Hepatocyte (in vitro differentiated cells): ENCODE measurements around the gene MRC1.

ENCODE experiments used
- EZH2 ChIP-seq: fragments of 200-600 bp; sonication (generic); IDR thresholded peaks from 2 replicates; pipeline ENCODE4 v1.6.1; 2016; ENCODE audit warnings: antibody characterized with exemption, mild to moderate bottlenecking, borderline replicate concordance
- EZH2phosphoT487 ChIP-seq: fragments of 200-600 bp; sonication (generic); IDR thresholded peaks from one replicate; pipeline ENCODE4 v1.6.1; 2018; ENCODE audit warnings: antibody characterized with exemption, mild to moderate bottlenecking, low read depth, moderate library complexity; ENCODE audit not compliant: unreplicated experiment, severe bottlenecking
- TF ChIP-seq, protein P1 (sequence below): fragments of 200-600 bp; sonication (generic); IDR thresholded peaks from 2 replicates; pipeline ENCODE4 v1.5.1; 2016; ENCODE audit warnings: antibody characterized with exemption, mild to moderate bottlenecking; ENCODE audit not compliant: poor library complexity

DNA sequence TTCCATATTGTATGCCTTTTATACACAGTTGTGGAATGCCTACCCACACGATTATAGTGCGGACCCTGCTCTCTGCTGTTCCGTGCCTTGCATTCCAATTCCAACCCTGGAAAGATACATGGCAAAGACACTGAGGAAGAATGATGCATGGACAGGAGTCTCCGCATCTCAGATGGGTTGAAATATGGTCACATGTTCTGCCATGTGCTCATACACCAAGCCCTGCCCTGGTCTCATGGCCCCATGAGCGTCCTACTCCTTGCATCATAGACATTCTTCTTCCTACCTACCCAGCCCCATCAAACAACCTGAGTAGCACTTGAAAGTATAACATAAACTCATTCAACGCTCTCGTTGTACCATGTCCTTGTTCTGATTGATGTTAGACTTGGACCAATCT is 148.9 kb downstream of the MRC1 start:
- TF ChIP-seq, protein P1, sequence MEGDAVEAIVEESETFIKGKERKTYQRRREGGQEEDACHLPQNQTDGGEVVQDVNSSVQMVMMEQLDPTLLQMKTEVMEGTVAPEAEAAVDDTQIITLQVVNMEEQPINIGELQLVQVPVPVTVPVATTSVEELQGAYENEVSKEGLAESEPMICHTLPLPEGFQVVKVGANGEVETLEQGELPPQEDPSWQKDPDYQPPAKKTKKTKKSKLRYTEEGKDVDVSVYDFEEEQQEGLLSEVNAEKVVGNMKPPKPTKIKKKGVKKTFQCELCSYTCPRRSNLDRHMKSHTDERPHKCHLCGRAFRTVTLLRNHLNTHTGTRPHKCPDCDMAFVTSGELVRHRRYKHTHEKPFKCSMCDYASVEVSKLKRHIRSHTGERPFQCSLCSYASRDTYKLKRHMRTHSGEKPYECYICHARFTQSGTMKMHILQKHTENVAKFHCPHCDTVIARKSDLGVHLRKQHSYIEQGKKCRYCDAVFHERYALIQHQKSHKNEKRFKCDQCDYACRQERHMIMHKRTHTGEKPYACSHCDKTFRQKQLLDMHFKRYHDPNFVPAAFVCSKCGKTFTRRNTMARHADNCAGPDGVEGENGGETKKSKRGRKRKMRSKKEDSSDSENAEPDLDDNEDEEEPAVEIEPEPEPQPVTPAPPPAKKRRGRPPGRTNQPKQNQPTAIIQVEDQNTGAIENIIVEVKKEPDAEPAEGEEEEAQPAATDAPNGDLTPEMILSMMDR: no peak
- TF ChIP-seq EZH2: no peak
- TF ChIP-seq EZH2phosphoT487: no peak
